PC-3 (cell line): Measurements from ENCODE around the gene SLC4A9.

Source experiments
- CTCF ChIP-seq: fragments of 300-600 bp; sonication (generic); conservative IDR thresholded peaks from 2 replicates; pipeline ENCODE4 v1.5.1; 2017; ENCODE audit warnings: antibody characterized with exemption, low read depth, mild to moderate bottlenecking, low read length
- EZH2 ChIP-seq: fragments of 300-600 bp; sonication (generic); IDR thresholded peaks from one replicate; pipeline ENCODE4 v1.6.1; 2017; ENCODE audit warnings: antibody characterized with exemption, mild to moderate bottlenecking, low read length; ENCODE audit not compliant: unreplicated experiment

- TF ChIP-seq CTCF = no peak
- TF ChIP-seq EZH2 = no peak
Observed at GRCh38 chr5:140311011-140311467, 49.0 kb upstream of the SLC4A9 start.
